T-helper 9 cell (primary cell): ENCODE measurements around the gene ISL2.

Source experiments
- DNase-seq: peaks from one replicate; pipeline ENCODE4 v3.0.0-alpha.2; 2020

ISL2 gene

DNA sequence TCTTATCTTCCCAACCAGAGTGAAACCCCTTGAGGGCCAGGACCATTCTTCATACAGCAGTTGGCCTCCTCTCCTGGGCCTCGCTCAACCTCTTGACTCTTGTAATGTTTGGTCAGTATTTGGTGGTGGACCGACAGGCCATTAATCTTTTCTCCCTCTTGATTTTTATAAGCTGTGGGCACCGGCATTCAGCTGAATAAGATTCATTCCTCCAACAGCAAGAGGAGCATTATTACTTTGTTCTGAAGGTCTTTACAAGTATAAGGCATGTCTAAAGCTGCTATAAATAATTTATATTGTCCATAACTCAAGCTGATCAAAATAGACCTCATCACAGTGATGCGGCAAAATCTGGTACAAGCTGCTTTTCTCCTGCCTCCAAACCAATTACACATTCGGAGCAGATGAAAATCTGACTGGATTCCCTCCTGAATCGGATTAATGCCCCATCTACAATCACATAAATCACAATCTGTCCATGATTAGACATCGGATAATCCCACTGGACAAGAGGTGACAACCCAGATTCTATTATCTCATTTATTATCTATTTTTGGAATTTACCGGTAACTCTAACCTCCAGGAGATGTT, 8.4 kb upstream of the ISL2 start:
- no peak for DNase-seq

DNA sequence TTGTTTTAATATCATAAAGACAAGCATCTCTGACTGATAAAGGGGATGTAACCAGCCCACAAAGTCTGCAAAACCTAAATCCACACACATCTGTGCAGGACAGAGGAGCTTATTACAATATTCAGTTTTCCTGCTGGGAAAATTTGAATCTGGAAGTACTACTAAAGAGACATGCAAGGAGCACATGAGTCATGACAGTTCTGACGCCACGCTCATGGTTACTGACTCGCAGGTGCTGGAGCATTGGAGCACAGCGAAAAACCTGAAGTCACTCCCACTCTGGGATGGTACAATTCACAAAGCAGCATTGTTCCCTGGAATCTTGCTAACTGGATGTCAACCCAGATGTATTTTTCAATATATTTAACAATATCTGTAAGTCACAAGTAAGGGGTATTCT, 7.6 kb upstream of the ISL2 start:
- DNase-seq: no peak

DNA sequence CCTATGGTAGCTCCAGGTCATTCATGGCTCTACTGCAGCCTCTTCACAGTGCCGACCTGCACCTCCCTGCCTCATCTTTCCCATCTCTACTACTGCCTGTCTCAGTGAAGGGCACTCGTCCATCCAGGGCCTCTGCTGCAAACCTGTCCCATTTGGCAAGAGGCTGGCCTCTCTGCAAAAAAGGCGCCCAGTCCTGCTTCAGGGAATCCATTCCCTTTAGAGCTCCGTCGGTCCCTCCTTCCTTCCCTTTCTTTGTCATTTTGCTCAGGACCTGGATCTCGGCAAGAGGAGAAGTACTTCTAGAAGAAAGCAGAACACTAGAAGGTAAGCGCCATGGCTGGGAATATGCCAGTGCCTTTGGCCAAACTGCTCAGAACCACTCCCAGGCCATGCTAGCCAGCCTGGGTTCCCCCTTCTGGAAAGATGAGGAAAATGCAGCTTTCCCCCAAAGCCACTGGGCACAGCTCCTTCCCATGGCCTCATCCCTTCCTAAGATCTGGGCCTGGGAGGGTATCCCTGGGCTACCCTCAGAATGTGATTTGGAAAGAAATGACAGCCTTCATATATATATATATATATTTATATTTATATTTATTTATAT, 6.4 kb upstream of the ISL2 start:
- no peak for DNase-seq

DNA sequence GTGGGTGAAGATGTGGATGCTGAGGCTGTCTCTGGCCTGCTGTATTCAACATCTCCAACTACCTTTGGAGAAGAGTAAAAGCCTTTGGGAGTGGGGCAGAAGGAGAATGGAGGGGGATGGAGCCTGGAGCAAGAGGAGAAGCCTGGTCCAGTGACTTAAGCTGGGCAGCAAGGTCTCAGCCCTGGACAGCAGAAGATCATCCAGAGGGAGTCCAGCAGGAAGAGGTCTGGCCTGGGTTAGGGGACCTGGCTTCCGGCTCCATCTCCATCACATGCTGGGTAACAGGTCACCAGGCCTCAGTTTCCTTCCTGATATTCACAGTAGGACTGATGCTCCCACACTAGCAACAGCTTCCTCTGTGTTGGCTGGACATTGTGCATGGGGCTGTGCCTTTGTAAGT, 3.8 kb upstream of the ISL2 start:
- no peak for DNase-seq

DNA sequence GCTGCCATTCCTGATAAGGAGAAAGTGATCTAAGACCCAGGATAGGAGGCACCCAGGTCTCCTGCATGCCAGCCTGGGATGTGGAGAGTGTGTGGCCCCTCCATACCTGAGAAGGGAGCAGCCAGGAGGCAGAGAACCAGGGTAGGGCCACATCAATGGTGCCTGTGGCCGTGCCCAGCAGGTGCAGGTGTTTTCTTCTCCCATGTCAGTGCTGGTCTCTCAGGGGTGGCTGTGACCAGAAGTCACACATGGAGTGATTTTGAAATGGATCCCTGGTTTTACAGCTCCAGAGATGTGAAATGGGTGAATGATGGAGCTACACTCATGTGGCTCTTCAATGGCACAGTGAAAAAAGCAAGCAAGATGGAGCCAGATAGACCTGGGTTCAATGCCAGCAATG, 3.3 kb upstream of the ISL2 start:
- no peak for DNase-seq

DNA sequence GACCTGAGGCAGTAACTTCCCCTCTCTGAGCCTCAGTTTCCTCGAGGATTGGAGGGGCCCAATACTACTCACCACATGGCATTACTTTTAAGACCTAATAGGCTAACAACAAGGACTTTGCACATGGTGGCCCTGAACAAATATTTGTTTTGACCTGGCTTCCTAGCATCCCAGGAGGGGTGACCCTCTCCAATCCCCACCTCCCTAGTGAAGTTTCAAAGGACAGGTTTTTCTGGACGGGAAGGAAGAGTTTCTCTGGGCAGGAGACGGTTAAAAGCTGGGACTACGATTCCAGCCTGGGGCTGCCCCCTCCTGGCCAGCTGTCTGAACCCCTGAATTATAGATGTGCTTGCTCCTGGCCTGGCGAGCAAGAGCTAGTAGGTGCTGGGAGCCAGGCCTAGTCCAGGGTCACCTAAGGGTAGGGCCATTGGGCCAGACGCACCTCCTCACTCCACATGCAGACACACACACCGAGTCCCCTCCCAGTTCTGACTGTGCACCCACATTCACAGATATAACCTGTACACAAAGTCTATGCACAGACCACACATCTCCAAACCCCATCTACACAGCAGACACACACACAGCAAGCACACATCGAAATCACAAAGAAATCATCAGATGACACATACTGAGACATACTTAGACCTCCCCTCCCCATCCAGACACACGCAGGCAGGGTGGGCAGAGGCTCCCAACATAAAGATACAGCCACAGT, 2.7 kb upstream of the ISL2 start:
- no peak for DNase-seq

DNA sequence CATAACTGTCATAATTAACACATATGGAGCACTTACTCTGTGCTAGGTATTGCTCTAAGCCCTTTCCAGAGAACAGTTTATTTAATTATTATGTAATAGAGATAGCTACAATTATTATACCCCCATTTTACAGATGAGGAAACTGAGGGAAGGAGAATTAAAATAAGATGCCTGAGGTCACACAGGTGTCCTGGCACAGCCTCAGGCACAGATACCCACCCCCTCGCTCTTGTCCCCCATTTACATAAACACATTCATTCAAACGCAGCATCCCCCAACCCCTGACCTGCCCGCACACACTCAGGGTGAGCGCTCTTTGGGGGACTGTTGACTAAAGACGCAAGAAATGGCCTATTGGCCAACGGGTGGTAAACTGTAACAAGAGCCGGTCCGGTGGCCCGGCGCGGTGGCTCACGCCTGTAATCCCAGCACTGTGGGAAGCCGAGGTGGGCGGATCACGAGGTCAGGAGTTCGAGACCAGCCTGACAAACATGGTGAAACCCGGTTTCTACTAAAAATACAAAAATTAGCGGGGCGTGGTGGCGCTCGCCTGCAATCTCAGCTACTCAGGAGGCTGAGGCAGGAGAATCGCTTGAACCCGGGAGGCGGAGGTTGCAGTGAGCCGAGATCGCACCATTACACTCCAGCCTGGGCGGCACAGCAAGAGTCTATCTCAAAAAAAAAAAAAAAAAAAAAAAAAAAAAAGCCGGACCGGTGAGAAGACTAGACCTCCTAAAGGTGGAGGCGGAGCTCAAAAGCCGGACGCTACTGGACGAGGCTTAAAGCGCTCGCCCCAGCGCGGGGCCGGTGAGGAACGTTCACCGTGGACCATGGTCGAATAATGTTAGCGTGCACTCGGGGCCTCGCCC, 1.9 kb upstream of the ISL2 start:
- DNase-seq: no peak

DNA sequence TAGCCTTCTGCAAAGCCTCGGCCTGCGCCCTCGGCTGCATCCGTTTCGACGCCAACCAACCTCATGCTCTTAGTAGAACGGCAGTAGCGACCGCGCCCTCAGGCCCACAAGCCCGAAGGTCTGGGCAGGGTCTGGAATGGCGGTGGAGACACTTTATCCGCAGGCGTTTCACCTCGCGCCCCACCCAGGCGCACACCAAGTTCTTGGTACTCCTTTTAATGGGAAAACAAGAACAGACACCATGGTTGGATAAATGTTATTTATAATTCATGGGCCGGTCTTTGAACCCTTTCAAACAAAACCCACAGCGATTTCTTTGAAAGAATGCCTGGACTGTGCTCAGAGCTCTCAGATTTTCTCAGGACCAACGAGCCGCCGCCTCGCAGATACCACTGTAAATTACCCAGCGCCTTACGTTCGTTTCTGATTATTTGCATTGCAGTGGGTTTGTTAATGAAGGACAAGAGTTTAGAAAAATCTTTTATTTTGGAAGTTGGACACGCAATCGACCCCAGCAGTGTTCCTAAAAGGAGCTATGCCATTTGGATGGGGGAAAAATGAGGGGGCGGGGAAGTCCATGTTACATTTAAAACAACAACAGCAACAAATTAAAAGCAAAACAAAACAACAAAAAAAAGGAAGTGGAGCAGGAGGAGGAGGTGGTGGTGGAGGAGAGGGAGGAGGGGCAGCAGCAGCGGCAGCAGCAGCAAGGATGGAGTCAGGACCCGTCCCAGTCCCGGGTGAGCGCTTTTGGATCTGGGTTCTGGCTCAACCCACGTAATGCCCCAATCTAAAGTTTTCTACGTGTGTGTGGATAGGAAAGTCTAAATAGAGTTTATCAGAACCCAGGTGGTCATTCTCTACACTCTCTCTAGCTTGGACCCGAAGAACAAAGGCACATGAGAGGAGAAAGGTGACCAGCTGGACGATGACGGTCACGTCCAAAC, 993 bp upstream of the ISL2 start:
- no peak for DNase-seq

DNA sequence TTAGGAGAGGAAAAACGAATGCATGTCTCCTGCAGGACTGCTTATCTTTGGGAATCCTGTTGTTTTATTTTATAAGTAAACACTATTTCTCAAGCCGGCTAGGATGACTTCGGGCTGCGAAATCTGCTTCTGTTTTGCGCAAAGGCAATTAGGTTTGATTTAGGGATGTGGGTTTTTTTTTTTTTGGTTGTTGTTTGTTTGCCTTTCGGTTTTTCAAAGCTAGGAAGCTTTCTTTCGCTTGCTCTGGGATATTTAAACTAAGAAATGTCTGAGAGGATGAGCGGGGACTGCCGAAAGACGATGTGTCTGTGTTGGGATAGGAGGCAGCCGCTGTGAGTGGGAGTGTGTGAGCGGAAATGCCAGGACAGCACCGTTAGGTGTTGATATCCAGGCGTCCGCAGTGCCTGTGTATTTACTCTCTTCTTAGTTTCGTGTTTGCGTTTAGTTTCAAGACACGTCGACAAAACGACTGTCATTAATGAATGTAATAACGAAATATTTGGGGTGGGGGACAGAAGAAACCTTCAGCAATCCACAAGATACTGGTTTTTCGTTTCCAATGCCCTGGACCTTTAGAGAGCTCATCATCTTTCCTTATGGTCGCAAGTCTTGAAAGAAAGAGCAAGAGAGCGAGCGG, 604 bp downstream of the ISL2 start:
- no peak for DNase-seq

DNA sequence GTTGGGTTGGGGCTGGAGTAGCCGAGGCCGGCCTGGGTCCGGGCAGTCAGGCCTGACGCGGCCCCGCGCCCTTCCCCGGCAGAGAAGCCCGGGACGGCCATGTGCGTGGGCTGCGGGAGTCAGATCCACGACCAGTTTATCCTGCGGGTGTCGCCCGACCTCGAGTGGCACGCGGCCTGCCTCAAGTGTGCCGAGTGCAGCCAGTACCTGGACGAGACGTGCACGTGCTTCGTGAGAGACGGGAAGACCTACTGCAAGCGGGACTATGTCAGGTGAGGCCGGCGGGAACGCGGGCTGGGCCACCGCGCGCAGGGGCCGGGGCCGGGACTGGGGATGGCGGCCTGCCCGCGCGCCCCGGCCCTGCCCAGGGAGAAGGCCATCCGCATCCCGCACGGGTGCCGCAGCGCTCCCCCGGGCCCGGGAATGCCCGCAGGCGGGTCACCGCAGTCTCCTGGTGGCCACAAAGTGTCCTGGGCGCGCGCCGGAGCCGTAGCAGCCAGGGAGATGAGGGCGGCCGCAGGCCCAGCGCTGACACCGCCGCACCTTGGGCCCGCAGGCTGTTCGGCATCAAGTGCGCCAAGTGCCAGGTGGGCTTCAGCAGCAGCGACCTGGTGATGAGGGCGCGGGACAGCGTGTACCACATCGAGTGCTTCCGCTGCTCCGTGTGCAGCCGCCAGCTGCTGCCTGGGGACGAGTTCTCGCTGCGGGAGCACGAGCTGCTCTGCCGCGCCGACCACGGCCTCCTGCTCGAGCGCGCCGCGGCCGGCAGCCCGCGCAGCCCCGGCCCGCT, 1.3 kb downstream of the ISL2 start:
- DNase-seq: no peak

DNA sequence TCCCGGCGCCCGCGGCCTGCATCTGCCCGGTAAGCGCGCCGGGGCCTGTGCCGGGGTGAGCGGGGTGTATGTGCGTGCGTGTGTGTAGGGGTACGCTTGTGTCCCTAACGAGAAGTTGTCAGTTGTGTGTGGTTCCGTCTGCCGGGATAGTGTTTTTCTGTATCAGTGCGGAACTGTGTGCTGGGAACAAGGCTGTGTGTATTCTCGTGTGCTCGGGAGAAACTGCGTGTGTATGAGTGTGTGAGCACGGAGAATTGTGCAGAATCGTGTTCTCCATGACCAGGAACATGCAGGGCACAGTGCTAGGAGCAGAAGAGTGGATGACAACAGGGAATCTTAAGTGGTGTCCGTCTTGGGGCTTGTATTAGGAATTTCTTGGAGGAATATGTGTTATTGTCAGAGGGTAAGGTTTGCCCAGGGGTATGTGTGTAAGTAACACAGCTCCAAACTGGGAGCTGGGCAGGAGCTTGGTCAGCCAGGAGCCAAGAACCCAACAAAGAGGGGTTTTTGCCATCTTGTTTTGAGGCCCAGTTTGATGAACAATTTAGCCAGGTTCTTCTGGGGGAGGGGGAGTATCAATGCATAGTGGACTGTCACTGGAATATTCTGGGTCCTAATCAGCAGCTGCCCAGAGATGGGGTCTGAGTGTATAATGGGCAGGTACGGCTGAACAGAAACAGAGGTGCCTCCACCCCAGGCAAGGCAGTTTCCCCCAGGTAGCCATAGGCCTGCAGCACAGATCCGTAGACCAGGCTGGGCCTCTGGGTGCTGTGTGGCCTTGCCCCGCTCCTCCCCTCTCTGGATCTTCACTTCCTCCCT, 2.1 kb downstream of the ISL2 start:
- no peak for DNase-seq

DNA sequence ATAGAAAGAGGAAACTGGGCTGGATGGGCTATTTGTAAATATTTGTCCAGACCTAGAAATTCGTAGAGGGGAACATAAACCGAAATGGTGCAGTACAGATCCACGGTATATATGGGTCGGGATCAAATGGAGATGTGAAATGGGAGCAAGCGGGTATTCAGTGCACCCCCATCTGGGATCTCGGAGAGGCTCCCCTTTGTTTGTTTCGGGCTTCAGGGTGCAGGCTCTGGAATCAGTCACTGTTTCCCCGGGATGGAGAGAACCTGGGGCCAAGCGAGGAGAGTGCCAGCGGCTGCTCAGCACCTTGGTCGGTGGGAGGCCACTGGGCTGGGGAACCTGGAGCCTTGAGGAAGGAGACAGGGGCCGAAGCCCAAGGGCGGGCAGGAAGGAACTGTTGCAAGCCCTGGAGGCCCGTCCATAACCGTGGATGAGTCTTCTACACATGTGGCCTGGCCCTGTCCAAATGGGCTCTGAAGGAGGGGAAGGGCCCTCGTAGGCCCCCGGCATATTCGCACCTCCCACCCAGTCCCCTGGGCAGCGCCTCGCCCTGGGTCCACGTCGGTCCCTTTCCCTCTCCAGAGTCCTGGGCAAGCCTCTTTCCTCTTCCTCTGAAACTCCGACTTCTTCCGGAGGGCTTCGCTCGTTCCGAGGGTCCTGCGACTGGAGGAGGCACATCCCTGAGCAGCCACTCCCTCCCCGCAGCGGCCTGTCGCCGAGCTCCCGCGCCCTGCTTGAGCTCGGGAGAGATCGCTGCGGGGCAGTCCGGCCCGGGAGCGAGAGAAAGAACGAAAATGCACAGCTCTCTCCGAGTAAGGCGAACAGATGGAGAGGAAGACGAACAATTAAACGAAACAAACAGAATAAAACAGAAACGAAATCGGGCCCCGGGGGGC, 3.0 kb downstream of the ISL2 start:
- DNase-seq: no peak

DNA sequence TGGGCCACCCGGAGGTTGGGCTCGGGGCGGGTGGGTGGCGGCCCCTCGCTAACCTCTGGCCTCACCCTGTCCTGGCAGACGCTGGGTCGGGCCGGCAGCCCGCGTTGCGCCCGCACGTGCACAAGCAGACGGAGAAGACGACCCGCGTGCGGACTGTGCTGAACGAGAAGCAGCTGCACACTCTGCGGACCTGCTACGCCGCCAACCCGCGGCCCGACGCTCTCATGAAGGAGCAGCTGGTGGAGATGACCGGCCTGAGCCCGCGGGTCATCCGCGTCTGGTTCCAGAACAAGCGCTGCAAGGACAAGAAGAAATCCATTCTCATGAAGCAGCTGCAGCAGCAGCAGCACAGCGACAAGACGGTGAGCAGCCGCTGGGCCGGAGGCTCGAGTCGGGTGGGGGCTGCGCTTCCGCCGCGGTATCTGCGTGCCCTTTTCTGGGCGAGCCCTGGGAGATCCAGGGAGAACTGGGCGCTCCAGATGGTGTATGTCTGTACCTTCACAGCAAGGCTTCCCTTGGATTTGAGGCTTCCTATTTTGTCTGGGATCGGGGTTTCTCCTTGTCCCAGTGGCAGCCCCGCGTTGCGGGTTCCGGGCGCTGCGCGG, 3.7 kb downstream of the ISL2 start:
- DNase-seq: no peak

DNA sequence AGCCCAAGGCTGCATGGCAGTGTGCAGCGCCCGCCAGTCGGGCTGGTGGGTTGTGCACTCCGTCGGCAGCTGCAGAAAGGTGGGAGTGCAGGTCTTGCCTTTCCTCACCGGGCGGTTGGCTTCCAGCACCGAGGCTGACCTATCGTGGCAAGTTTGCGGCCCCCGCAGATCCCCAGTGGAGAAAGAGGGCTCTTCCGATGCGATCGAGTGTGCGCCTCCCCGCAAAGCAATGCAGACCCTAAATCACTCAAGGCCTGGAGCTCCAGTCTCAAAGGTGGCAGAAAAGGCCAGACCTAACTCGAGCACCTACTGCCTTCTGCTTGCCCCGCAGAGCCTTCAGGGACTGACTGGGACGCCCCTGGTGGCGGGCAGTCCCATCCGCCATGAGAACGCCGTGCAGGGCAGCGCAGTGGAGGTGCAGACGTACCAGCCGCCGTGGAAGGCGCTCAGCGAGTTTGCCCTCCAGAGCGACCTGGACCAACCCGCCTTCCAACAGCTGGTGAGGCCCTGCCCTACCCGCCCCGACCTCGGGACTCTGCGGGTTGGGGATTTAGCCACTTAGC, 4.3 kb downstream of the ISL2 start:
- no peak for DNase-seq

DNA sequence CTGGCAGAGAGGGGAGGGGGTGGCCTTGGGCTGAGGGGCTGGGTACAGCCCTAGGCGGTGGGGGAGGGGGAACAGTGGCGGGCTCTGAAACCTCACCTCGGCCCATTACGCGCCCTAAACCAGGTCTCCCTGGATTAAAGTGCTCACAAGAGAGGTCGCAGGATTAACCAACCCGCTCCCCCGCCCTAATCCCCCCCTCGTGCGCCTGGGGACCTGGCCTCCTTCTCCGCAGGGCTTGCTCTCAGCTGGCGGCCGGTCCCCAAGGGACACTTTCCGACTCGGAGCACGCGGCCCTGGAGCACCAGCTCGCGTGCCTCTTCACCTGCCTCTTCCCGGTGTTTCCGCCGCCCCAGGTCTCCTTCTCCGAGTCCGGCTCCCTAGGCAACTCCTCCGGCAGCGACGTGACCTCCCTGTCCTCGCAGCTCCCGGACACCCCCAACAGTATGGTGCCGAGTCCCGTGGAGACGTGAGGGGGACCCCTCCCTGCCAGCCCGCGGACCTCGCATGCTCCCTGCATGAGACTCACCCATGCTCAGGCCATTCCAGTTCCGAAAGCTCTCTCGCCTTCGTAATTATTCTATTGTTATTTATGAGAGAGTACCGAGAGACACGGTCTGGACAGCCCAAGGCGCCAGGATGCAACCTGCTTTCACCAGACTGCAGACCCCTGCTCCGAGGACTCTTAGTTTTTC, 4.9 kb downstream of the ISL2 start:
- DNase-seq: no peak

DNA sequence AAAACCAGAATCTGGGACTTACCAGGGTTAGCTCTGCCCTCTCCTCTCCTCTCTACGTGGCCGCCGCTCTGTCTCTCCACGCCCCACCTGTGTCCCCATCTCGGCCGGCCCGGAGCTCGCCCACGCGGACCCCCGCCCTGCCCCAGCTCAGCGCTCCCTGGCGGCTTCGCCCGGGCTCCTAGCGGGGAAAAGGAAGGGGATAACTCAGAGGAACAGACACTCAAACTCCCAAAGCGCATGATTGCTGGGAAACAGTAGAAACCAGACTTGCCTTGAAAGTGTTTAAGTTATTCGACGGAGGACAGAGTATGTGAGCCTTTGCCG, 5.4 kb downstream of the ISL2 start:
- DNase-seq: no peak

DNA sequence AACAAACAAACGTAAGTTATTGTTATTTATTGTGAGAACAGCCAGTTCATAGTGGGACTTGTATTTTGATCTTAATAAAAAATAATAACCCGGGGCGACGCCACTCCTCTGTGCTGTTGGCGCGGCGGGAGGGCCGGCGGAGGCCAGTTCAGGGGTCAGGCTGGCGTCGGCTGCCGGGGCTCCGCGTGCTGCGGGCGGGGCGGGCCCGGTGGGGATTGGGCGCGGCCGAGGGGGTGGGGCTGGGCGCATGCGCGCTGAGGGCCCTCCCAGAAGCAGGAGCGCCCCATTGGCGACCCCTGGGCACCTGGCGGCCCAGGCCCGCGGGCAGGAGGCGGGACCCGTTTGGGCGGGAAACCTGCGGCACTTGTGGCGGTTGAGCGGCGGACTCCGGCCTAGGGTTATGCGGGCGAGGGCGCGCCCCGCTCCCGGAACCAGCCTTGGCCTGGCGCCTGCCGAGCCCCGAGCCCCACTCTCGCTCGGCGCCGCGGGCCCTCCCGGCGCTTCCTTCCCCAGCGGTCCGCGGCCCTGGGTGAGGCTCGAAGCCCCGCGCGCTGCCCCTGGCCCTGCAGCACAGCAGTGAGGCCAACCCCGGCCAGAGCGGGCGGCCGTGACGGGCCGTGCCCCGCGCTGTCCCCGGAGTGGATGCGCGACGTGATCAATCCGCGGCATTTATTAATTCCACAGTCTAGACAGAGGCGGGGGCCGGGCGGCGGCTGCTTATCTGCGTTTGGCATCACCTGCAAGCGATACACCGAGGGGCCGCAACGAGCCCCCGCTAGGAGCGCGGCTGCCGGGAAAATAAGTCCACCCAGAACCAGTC, 6.0 kb downstream of the ISL2 start:
- no peak for DNase-seq
